Measurements from ENCODE around the gene PROM1.

Gene PROM1

DNA sequence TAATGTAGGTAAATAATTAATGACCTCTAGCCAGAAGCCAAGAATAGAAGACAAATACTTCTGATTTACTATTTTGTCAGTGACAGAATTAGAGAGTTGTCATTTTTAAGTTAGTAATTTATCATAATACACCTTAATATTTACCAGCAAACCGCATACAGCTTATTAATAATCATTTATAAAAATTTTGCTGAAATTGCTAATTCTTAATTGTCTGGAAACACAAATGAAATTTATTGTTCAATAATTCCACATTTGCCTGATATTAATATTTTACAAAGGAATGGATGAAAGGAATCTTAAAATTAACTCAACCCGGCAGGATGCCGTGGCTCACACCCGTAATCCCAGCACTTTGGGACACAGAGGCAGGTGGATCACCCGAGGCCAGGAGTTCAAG is 44.7 kb downstream of the PROM1 start:
- Histone ChIP-seq H3K4me1 (ENCODE audit: insufficient read depth, low read length) (peaks cover 61% of the 10 kb centered on the region), H3K4me3 (ENCODE audit: low read length) (no peak overlapping the region), H3K9ac (ENCODE audit: low read depth, low read length) (no peak overlapping the region), H3K27ac (ENCODE audit: low read depth, low read length) (no peak overlapping the region), H3K36me3 (ENCODE audit: insufficient read depth, low read length) (peaks cover 7% of the 10 kb centered on the region; the same call in 1 of the 2 replicates), H3K9me3 (ENCODE audit: insufficient read depth, low read depth, low read length) (no peaks in the 10 kb centered on the region), H3K27me3 (ENCODE audit: insufficient read depth, low read length) (no peaks in the 10 kb centered on the region)
- WGBS: 96% methylated on average over 4 of the region's 5 CpGs

DNA sequence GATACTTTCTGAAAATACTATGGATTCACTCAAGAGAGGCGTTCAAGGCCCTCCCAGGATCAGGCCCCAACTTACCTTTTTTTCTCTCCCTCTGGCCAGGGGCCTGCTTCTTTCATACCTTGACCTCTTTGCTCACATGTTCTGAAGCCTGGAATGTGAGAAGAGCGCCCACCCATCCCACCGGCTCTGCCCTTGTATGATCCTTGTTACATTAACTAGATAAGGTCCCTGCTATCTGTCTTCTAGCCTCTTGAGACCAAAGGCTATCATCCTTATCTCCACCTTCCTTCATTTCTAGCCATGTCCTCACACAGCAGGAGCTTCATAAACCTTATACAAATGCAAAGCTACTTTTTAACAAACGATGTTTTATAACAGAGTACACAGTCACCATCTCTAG is 45.9 kb downstream of the PROM1 start:
- Histone ChIP-seq H3K27ac (ENCODE audit: low read depth, low read length) (no peak overlapping the region), H3K4me3 (ENCODE audit: low read length) (no peak overlapping the region), H3K36me3 (ENCODE audit: insufficient read depth, low read length) (peaks cover 7% of the 10 kb centered on the region; the same call in 1 of the 2 replicates), H3K4me1 (ENCODE audit: insufficient read depth, low read length) (peaks cover 63% of the 10 kb centered on the region), H3K9ac (ENCODE audit: low read depth, low read length) (no peak overlapping the region), H3K27me3 (ENCODE audit: insufficient read depth, low read length) (no peaks in the 10 kb centered on the region), H3K9me3 (ENCODE audit: insufficient read depth, low read depth, low read length) (no peaks in the 10 kb centered on the region)
- 78% methylated on average over 4 of the region's 4 CpGs for WGBS

DNA sequence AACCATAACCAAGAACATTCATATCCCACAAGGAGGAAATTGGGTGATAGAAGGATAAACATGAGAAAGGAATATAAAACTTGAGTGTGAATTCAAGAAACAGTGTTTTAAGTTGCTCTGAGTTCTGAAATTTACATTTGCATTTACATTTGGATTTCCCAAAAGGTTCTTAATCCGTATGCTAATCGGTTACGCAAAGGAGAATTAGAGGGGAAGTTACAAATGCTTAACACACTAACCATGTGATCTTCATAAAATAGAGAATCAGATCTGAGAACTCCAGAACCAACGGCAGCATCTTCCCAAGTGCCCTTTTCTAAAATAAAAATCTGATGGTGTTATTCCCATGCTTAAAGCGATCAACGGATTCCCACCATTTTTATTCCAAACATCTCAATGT is 48.0 kb downstream of the PROM1 start:
- Histone ChIP-seq H3K4me3 (ENCODE audit: low read length) (no peak overlapping the region), H3K4me1 (ENCODE audit: insufficient read depth, low read length) (peaks cover 83% of the 10 kb centered on the region), H3K9me3 (ENCODE audit: insufficient read depth, low read depth, low read length) (no peaks in the 10 kb centered on the region), H3K27ac (ENCODE audit: low read depth, low read length) (peak overlapping the region; percentile 36; the same call in 1 of the 2 replicates), H3K9ac (ENCODE audit: low read depth, low read length) (no peak overlapping the region), H3K36me3 (ENCODE audit: insufficient read depth, low read length) (peaks cover 7% of the 10 kb centered on the region; the same call in 1 of the 2 replicates), H3K27me3 (ENCODE audit: insufficient read depth, low read length) (no peaks in the 10 kb centered on the region)
- WGBS: 79% methylated on average over 6 of the region's 6 CpGs

DNA sequence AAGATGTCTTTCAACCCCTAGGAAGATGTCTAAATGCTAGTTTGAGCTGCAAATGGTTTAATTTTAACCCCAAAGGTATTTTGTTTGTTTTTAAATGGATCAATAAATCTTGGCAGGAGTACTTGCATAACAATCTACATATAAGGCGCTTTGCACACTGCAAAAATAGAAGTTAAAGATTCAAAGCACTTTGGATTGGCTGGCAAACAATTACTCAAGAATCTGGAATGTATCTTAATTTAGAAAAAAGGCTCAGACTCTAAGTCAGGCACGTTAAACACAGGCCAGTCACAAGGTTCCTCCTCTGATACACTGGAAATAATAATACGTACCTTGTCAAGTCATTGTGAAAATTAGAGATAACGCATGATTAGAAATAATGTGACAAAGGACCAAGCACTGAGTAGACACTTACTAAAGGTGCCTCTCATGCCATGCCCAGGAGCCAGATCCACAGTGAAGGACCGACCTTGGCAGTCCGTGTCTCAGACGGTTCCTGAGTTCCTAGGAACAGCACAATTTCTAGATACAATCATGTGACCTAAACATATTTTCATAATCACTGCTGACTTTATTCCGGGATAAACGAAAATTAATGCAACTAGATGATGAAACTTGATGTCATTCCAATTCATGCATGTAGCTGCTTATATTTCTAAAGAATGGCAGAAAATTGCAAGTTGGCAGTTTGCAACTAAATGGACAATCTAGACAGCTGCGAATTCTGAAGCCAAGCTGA is 49.6 kb downstream of the PROM1 start:
- Histone ChIP-seq H3K27ac (ENCODE audit: low read depth, low read length) (peak overlapping the region; percentile 1; the same call in 1 of the 2 replicates), H3K4me1 (ENCODE audit: insufficient read depth, low read length) (peaks cover 84% of the 10 kb centered on the region), H3K9me3 (ENCODE audit: insufficient read depth, low read depth, low read length) (no peaks in the 10 kb centered on the region), H3K4me3 (ENCODE audit: low read length) (no peak overlapping the region), H3K36me3 (ENCODE audit: insufficient read depth, low read length) (peaks cover 7% of the 10 kb centered on the region; the same call in 1 of the 2 replicates), H3K9ac (ENCODE audit: low read depth, low read length) (no peak overlapping the region), H3K27me3 (ENCODE audit: insufficient read depth, low read length) (no peaks in the 10 kb centered on the region)
- 71% methylated on average over 10 of the region's 10 CpGs for WGBS

GRCh38 chr4:16032396-16032770 is 51.4 kb downstream of the PROM1 start:
- peak overlapping the region; percentile 72 for H3K27ac ChIP-seq (ENCODE audit: low read depth, low read length)
- no peaks in the 10 kb centered on the region for H3K9me3 ChIP-seq (ENCODE audit: insufficient read depth, low read depth, low read length)
- peaks cover 84% of the 10 kb centered on the region for H3K4me1 ChIP-seq (ENCODE audit: insufficient read depth, low read length)
- H3K36me3 ChIP-seq (ENCODE audit: insufficient read depth, low read length): peaks cover 1% of the 10 kb centered on the region; the same call in 1 of the 2 replicates
- 73% methylated on average over 7 of the region's 7 CpGs for WGBS
- H3K4me3 ChIP-seq (ENCODE audit: low read length): no peak overlapping the region
- H3K9ac ChIP-seq (ENCODE audit: low read depth, low read length): peak overlapping the region; percentile 25; the same call in 1 of the 2 replicates
- no peaks in the 10 kb centered on the region for H3K27me3 ChIP-seq (ENCODE audit: insufficient read depth, low read length)

- Histone ChIP-seq H3K27me3 (ENCODE audit: insufficient read depth, low read length) (no peaks in the 10 kb centered on the region), H3K9ac (ENCODE audit: low read depth, low read length) (peak overlapping the region; percentile 25; the same call in 1 of the 2 replicates), H3K36me3 (ENCODE audit: insufficient read depth, low read length) (no peaks in the 10 kb centered on the region), H3K9me3 (ENCODE audit: insufficient read depth, low read depth, low read length) (no peaks in the 10 kb centered on the region), H3K4me1 (ENCODE audit: insufficient read depth, low read length) (peaks cover 78% of the 10 kb centered on the region), H3K4me3 (ENCODE audit: low read length) (no peak overlapping the region), H3K27ac (ENCODE audit: low read depth, low read length) (peak overlapping the region; percentile 72)
- WGBS: 93% methylated on average over 2 of the region's 2 CpGs
Observed at GRCh38 chr4:16031546-16032395, 52.1 kb downstream of the PROM1 start.

DNA sequence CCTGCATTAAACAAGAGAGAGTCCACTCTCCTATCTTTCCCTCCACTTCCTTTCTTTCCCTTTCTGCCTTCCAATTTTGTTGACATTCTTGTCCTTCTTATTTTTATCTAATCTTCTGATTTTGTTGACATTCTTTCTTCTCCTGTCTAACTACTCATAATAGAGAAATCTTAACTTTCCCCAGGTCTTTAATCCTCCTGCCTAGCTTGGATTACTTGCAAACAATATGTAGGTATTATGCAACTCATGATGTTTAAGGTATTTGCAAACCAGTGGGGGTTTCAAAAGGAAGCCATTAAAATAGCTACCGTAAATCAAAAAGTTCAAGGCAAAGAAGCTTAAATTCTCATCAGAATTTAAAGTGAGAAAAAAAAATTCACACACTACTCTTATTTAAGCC is 53.9 kb downstream of the PROM1 start:
- Histone ChIP-seq H3K4me3 (ENCODE audit: low read length) (no peak overlapping the region), H3K36me3 (ENCODE audit: insufficient read depth, low read length) (peaks cover 6% of the 10 kb centered on the region), H3K9me3 (ENCODE audit: insufficient read depth, low read depth, low read length) (no peaks in the 10 kb centered on the region), H3K4me1 (ENCODE audit: insufficient read depth, low read length) (peaks cover 59% of the 10 kb centered on the region), H3K9ac (ENCODE audit: low read depth, low read length) (no peak overlapping the region), H3K27ac (ENCODE audit: low read depth, low read length) (peak overlapping the region; percentile 6), H3K27me3 (ENCODE audit: insufficient read depth, low read length) (no peaks in the 10 kb centered on the region)
- WGBS: 38% methylated on average over 1 of the region's 1 CpG

DNA sequence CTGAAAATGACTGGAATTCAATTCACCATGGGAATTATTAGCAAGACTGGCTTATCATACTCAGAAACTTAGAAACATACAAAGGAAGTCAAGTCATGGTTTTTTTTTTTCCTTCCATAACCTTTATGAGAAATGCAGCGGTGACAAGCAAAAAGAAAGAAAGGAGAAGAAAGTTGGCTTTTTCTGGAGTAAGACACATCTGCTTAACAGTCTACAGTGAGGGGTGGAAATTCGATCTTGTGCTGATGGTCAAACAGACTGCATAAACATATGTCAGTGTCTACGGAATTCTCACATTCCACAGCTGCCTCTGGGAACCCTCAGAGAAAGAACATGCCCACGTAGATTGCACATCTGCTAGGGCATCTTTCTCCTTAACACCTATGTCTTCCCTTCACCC is 54.6 kb downstream of the PROM1 start:
- Histone ChIP-seq H3K4me3 (ENCODE audit: low read length) (no peak overlapping the region), H3K36me3 (ENCODE audit: insufficient read depth, low read length) (peaks cover 12% of the 10 kb centered on the region), H3K27me3 (ENCODE audit: insufficient read depth, low read length) (no peaks in the 10 kb centered on the region), H3K9ac (ENCODE audit: low read depth, low read length) (no peak overlapping the region), H3K9me3 (ENCODE audit: insufficient read depth, low read depth, low read length) (no peaks in the 10 kb centered on the region), H3K27ac (ENCODE audit: low read depth, low read length) (peak overlapping the region; percentile 34; the same call in 1 of the 2 replicates), H3K4me1 (ENCODE audit: insufficient read depth, low read length) (peaks cover 53% of the 10 kb centered on the region)
- 50% methylated on average over 4 of the region's 4 CpGs for WGBS

DNA sequence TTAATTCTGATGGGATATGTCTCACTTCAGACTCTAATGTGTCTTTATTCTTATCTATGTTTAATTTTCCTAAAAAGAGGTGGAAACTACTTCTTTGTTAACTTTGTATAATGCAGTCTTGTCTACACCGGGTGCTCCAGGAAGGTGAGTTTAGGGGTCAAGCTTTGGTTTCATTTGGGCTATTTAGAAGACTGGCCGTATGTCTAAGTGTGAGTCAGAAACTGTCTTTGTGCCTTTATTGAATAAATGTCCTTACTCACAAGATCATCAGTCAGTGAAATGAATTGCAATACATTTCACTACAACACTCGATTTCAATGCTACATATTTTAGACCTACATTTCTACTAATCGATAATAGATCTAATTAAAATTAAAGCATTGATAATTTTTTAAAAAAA is 56.2 kb downstream of the PROM1 start:
- WGBS: 86% methylated on average over 3 of the region's 4 CpGs
- no peak overlapping the region for H3K9ac ChIP-seq (ENCODE audit: low read depth, low read length)
- no peaks in the 10 kb centered on the region for H3K27me3 ChIP-seq (ENCODE audit: insufficient read depth, low read length)
- H3K4me1 ChIP-seq (ENCODE audit: insufficient read depth, low read length): peaks cover 40% of the 10 kb centered on the region
- no peak overlapping the region for H3K4me3 ChIP-seq (ENCODE audit: low read length)
- no peaks in the 10 kb centered on the region for H3K9me3 ChIP-seq (ENCODE audit: insufficient read depth, low read depth, low read length)
- no peak overlapping the region for H3K27ac ChIP-seq (ENCODE audit: low read depth, low read length)
- H3K36me3 ChIP-seq (ENCODE audit: insufficient read depth, low read length): peaks cover 29% of the 10 kb centered on the region

DNA sequence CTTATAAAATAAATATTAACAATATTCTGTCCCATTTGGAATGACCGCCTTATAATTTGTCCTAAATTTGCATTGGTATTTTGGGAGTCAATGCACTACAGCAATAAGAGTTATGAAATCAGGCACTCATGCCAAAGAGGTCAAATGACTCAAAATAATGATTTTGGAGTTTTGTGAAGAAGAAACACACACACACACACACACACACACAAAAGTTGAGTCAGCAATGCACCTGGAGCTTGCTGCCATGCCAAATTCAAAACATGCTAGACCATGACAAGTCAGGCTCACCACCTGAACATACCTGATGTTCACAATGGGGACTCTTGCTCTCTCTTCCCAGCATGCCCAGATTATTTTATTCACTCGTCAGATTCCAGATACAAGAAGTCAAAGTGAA is 56.7 kb downstream of the PROM1 start:
- H3K4me3 ChIP-seq (ENCODE audit: low read length): no peak overlapping the region
- H3K4me1 ChIP-seq (ENCODE audit: insufficient read depth, low read length): peaks cover 35% of the 10 kb centered on the region
- 95% methylated on average over 2 of the region's 2 CpGs for WGBS
- H3K9me3 ChIP-seq (ENCODE audit: insufficient read depth, low read depth, low read length): no peaks in the 10 kb centered on the region
- H3K27ac ChIP-seq (ENCODE audit: low read depth, low read length): no peak overlapping the region
- H3K27me3 ChIP-seq (ENCODE audit: insufficient read depth, low read length): no peaks in the 10 kb centered on the region
- no peak overlapping the region for H3K9ac ChIP-seq (ENCODE audit: low read depth, low read length)
- peaks cover 34% of the 10 kb centered on the region for H3K36me3 ChIP-seq (ENCODE audit: insufficient read depth, low read length)

GRCh38 chr4:16026160-16026761 is 57.6 kb downstream of the PROM1 start:
- no peak overlapping the region for H3K27ac ChIP-seq (ENCODE audit: low read depth, low read length)
- peaks cover 42% of the 10 kb centered on the region for H3K36me3 ChIP-seq (ENCODE audit: insufficient read depth, low read length)
- H3K9me3 ChIP-seq (ENCODE audit: insufficient read depth, low read depth, low read length): no peaks in the 10 kb centered on the region
- H3K9ac ChIP-seq (ENCODE audit: low read depth, low read length): no peak overlapping the region
- no peaks in the 10 kb centered on the region for H3K27me3 ChIP-seq (ENCODE audit: insufficient read depth, low read length)
- no peak overlapping the region for H3K4me3 ChIP-seq (ENCODE audit: low read length)
- H3K4me1 ChIP-seq (ENCODE audit: insufficient read depth, low read length): peaks cover 26% of the 10 kb centered on the region
- 50% methylated on average over 4 of the region's 5 CpGs for WGBS

Data from HUES64 (cell line).